ENCODE results near the gene IL17RE. TPM values are rescaled to one million over a fixed set of nuclear protein-coding genes. Genes with fewer than 3 reads are reported as not detected.

IL17RE gene
- total and polyA plus RNA-seq, 5 donors from 2014 or later = 0.31 to 4.3 (median 0.33) TPM; not detected in 1

- no peak overlapping the region for H3K4me3 Mint-ChIP-seq
These were observed 18.7 kb upstream of the IL17RE start for GRCh38 chr3:9883706-9884554.

GRCh38 chr3:9884555-9885165 lies 18.0 kb upstream of the IL17RE start:
- no peaks in the 10 kb centered on the region for H3K9me3 Mint-ChIP-seq
- DNase-seq (no peak), ATAC-seq (ENCODE audit: low read depth in 2 of 2) (no peak)
- no peaks in the 10 kb centered on the region for H3K9me3 ChIP-seq (ENCODE audit: control insufficient read depth in 2 of 2, low read length in 2 of 2)
- H3K4me1 Mint-ChIP-seq = peaks cover 0 to 5% (median under 1%) of the 10 kb centered on the region in 4 donors
- H3K4me3 Mint-ChIP-seq = no peak overlapping the region
- no peak overlapping the region for H3K27ac ChIP-seq (ENCODE audit: insufficient read depth, low read length, poor library complexity, severe bottlenecking)
- no peaks in the 10 kb centered on the region for H3K36me3 ChIP-seq (ENCODE audit: control insufficient read depth, insufficient read depth, low read length)
- H3K36me3 Mint-ChIP-seq = no peaks in the 10 kb centered on the region
- no peaks in the 10 kb centered on the region for H3K4me1 ChIP-seq (ENCODE audit: control insufficient read depth, insufficient read depth, low read length, poor library complexity, severe bottlenecking)
- peaks cover 5% of the 10 kb centered on the region for H3K27me3 Mint-ChIP-seq
- H3K4me3 ChIP-seq (ENCODE audit: low read depth, low read length) = no peak overlapping the region
- no peak overlapping the region for H3K27ac Mint-ChIP-seq
- H3K27me3 ChIP-seq (ENCODE audit: control insufficient read depth, insufficient read depth, low read length) = no peaks in the 10 kb centered on the region

More at GRCh38 chr3:9883706-9884554, 18.7 kb upstream of the IL17RE start:
- no peaks in the 10 kb centered on the region for H3K36me3 Mint-ChIP-seq
- no peaks in the 10 kb centered on the region for H3K4me1 Mint-ChIP-seq
- ATAC-seq (ENCODE audit: low read depth in 2 of 2) (no peak), DNase-seq (no peak)
- Histone ChIP-seq H3K4me1 (ENCODE audit: control insufficient read depth, insufficient read depth, low read length, poor library complexity, severe bottlenecking) (no peaks in the 10 kb centered on the region), H3K9me3 (ENCODE audit: control insufficient read depth in 2 of 2, low read length in 2 of 2) (no peaks in the 10 kb centered on the region), H3K27me3 (ENCODE audit: control insufficient read depth, insufficient read depth, low read length) (no peaks in the 10 kb centered on the region), H3K36me3 (ENCODE audit: control insufficient read depth, insufficient read depth, low read length) (no peaks in the 10 kb centered on the region), H3K27ac (ENCODE audit: insufficient read depth, low read length, poor library complexity, severe bottlenecking) (no peak overlapping the region), H3K4me3 (ENCODE audit: low read depth, low read length) (no peak overlapping the region)
- no peaks in the 10 kb centered on the region for H3K9me3 Mint-ChIP-seq
- peaks cover 5% of the 10 kb centered on the region for H3K27me3 Mint-ChIP-seq
- H3K27ac Mint-ChIP-seq = no peak overlapping the region

GRCh38 chr3:9886328-9886727 lies 16.3 kb upstream of the IL17RE start:
- H3K36me3 Mint-ChIP-seq = no peaks in the 10 kb centered on the region
- Histone ChIP-seq H3K9me3 (ENCODE audit: control insufficient read depth in 2 of 2, low read length in 2 of 2) (no peaks in the 10 kb centered on the region), H3K36me3 (ENCODE audit: control insufficient read depth, insufficient read depth, low read length) (no peaks in the 10 kb centered on the region), H3K4me3 (ENCODE audit: low read depth, low read length) (no peak overlapping the region), H3K4me1 (ENCODE audit: control insufficient read depth, insufficient read depth, low read length, poor library complexity, severe bottlenecking) (peaks cover 15% of the 10 kb centered on the region), H3K27me3 (ENCODE audit: control insufficient read depth, insufficient read depth, low read length) (no peaks in the 10 kb centered on the region), H3K27ac (ENCODE audit: insufficient read depth, low read length, poor library complexity, severe bottlenecking) (no peak overlapping the region)
- H3K4me1 Mint-ChIP-seq = peaks cover 0 to 16% (median 8%) of the 10 kb centered on the region in 4 donors
- DNase-seq = no peak
- ATAC-seq (ENCODE audit: low read depth in 2 of 2) = no peak
- H3K4me3 Mint-ChIP-seq = no peak overlapping the region
- H3K27me3 Mint-ChIP-seq = peaks cover 5% of the 10 kb centered on the region
- no peaks in the 10 kb centered on the region for H3K9me3 Mint-ChIP-seq
- no peak overlapping the region for H3K27ac Mint-ChIP-seq

- Mint-ChIP-seq H3K4me1 (peaks cover 3 to 24% (median 15%) of the 10 kb centered on the region in 4 donors), H3K9me3 (no peaks in the 10 kb centered on the region), H3K36me3 (peaks cover 3% of the 10 kb centered on the region), H3K4me3 (no peak overlapping the region), H3K27ac (no peak overlapping the region), H3K27me3 (no peaks in the 10 kb centered on the region)
- no peak overlapping the region for H3K4me3 ChIP-seq (ENCODE audit: low read depth, low read length)
- H3K27me3 ChIP-seq (ENCODE audit: control insufficient read depth, insufficient read depth, low read length) = no peaks in the 10 kb centered on the region
- H3K27ac ChIP-seq (ENCODE audit: insufficient read depth, low read length, poor library complexity, severe bottlenecking) = no peak overlapping the region
- peaks cover 22% of the 10 kb centered on the region for H3K4me1 ChIP-seq (ENCODE audit: control insufficient read depth, insufficient read depth, low read length, poor library complexity, severe bottlenecking)
- no peaks in the 10 kb centered on the region for H3K9me3 ChIP-seq (ENCODE audit: control insufficient read depth in 2 of 2, low read length in 2 of 2)
- ATAC-seq (ENCODE audit: low read depth in 2 of 2) (no peak), DNase-seq (no peak)
- H3K36me3 ChIP-seq (ENCODE audit: control insufficient read depth, insufficient read depth, low read length) = peaks cover 2% of the 10 kb centered on the region
These were observed 15.2 kb upstream of the IL17RE start for GRCh38 chr3:9887480-9887879.

GRCh38 chr3:9888540-9888939 lies 14.1 kb upstream of the IL17RE start:
- Histone ChIP-seq H3K4me3 (ENCODE audit: low read depth, low read length) (no peak overlapping the region), H3K27me3 (ENCODE audit: control insufficient read depth, insufficient read depth, low read length) (no peaks in the 10 kb centered on the region), H3K27ac (ENCODE audit: insufficient read depth, low read length, poor library complexity, severe bottlenecking) (no peak overlapping the region), H3K9me3 (ENCODE audit: control insufficient read depth in 2 of 2, low read length in 2 of 2) (no peaks in the 10 kb centered on the region), H3K36me3 (ENCODE audit: control insufficient read depth, insufficient read depth, low read length) (peaks cover 12% of the 10 kb centered on the region), H3K4me1 (ENCODE audit: control insufficient read depth, insufficient read depth, low read length, poor library complexity, severe bottlenecking) (peaks cover 22% of the 10 kb centered on the region)
- Mint-ChIP-seq H3K36me3 (peaks cover 12% of the 10 kb centered on the region), H3K9me3 (no peaks in the 10 kb centered on the region), H3K27ac (no peak overlapping the region), H3K27me3 (no peaks in the 10 kb centered on the region), H3K4me3 (peak overlapping the region in 2 of 4 donors; percentile 27 to 90), H3K4me1 (peaks cover 12 to 32% (median 24%) of the 10 kb centered on the region in 4 donors)
- no peak for DNase-seq
- ATAC-seq (ENCODE audit: low read depth in 2 of 2) = no peak

- Mint-ChIP-seq H3K27ac (peak overlapping the region; percentile 52 to 99 (median 98)), H3K4me1 (peaks cover 19 to 40% (median 30%) of the 10 kb centered on the region in 4 donors), H3K27me3 (no peaks in the 10 kb centered on the region), H3K9me3 (no peaks in the 10 kb centered on the region), H3K4me3 (peak overlapping the region in 3 of 4 donors; percentile 2 to 97 (median 90)), H3K36me3 (peaks cover 19% of the 10 kb centered on the region)
- no peak overlapping the region for H3K4me3 ChIP-seq (ENCODE audit: low read depth, low read length)
- ATAC-seq (ENCODE audit: low read depth in 2 of 2) (no peak), DNase-seq (no peak)
- no peaks in the 10 kb centered on the region for H3K27me3 ChIP-seq (ENCODE audit: control insufficient read depth, insufficient read depth, low read length)
- H3K36me3 ChIP-seq (ENCODE audit: control insufficient read depth, insufficient read depth, low read length) = peaks cover 14% of the 10 kb centered on the region
- H3K27ac ChIP-seq (ENCODE audit: insufficient read depth, low read length, poor library complexity, severe bottlenecking) = peak overlapping the region; percentile 99
- peaks cover 25% of the 10 kb centered on the region for H3K4me1 ChIP-seq (ENCODE audit: control insufficient read depth, insufficient read depth, low read length, poor library complexity, severe bottlenecking)
- H3K9me3 ChIP-seq (ENCODE audit: control insufficient read depth in 2 of 2, low read length in 2 of 2) = no peaks in the 10 kb centered on the region
These were observed 13.2 kb upstream of the IL17RE start for GRCh38 chr3:9889405-9889804.

- H3K27me3 Mint-ChIP-seq = no peaks in the 10 kb centered on the region
- peaks cover 25% of the 10 kb centered on the region for H3K4me1 ChIP-seq (ENCODE audit: control insufficient read depth, insufficient read depth, low read length, poor library complexity, severe bottlenecking)
- H3K36me3 ChIP-seq (ENCODE audit: control insufficient read depth, insufficient read depth, low read length) = peaks cover 14% of the 10 kb centered on the region
- no peaks in the 10 kb centered on the region for H3K9me3 ChIP-seq (ENCODE audit: control insufficient read depth in 2 of 2, low read length in 2 of 2)
- H3K27ac Mint-ChIP-seq = peak within 1 kb of the TSS; percentile 98 to 99 (median 99)
- DNase-seq = peak; percentile 84 to 94 (median 88)
- H3K4me3 ChIP-seq (ENCODE audit: low read depth, low read length) = peak within 1 kb of the TSS; percentile 95
- H3K36me3 Mint-ChIP-seq = peaks cover 25% of the 10 kb centered on the region
- peak within 1 kb of the TSS; percentile 99 for H3K27ac ChIP-seq (ENCODE audit: insufficient read depth, low read length, poor library complexity, severe bottlenecking)
- H3K27me3 ChIP-seq (ENCODE audit: control insufficient read depth, insufficient read depth, low read length) = no peaks in the 10 kb centered on the region
- H3K4me3 Mint-ChIP-seq = peak within 1 kb of the TSS; percentile 90 to 98 (median 96)
- H3K4me1 Mint-ChIP-seq = peaks cover 25 to 46% (median 36%) of the 10 kb centered on the region in 4 donors
- peaks cover 0 to 2% (median 0%) of the 10 kb centered on the region in 7 donors for H3K9me3 Mint-ChIP-seq
- peak; percentile 85 to 87 for ATAC-seq (ENCODE audit: low read depth in 2 of 2)
These were observed 12.2 kb upstream of the IL17RE start, which contains the start of gene JAGN1 for GRCh38 chr3:9890249-9891071. TSS of gene JAGN1 (plus strand) at chr3:9890610. CDS start at chr3:9890723, 113 bp downstream.
